H9 (cell line): ENCODE data around the gene THOP1. TPM values are rescaled to one million over a fixed set of nuclear protein-coding genes. Genes with fewer than 3 reads are reported as not detected.

ENCODE experiments used
- DNase-seq: peaks from one replicate; pipeline ENCODE4 v3.0.0-alpha.2; 2017
- H2AFZ ChIP-seq: one replicate; pipeline ENCODE4 v1.6.1; 2013; ENCODE audit warnings: mild to moderate bottlenecking, low read length, control low read depth, moderate library complexity
- H2AK5ac ChIP-seq: 2 replicates; pipeline ENCODE4 v1.6.1; 2013; ENCODE audit warnings: low read length, control low read depth, mixed read lengths; ENCODE audit not compliant: insufficient read length
- H2BK120ac ChIP-seq: one replicate; pipeline ENCODE4 v1.6.1; 2013; ENCODE audit warnings: low read depth, mild to moderate bottlenecking, low read length, control low read depth, inconsistent platforms; ENCODE audit not compliant: poor library complexity, severe bottlenecking
- H2BK12ac ChIP-seq: 2 replicates; pipeline ENCODE4 v1.6.1; 2013; ENCODE audit warnings: low read length, control low read depth, mixed read lengths, low read depth; ENCODE audit not compliant: insufficient read length
- H2BK15ac ChIP-seq: 2 replicates; pipeline ENCODE4 v1.6.1; 2013; ENCODE audit warnings: low read depth, low read length, control low read depth
- H2BK20ac ChIP-seq: one replicate; pipeline ENCODE4 v1.6.1; 2013; ENCODE audit warnings: low read depth, mild to moderate bottlenecking, low read length, control low read depth, inconsistent platforms; ENCODE audit not compliant: poor library complexity, severe bottlenecking
- H2BK5ac ChIP-seq: 2 replicates; pipeline ENCODE4 v1.6.1; 2013; ENCODE audit warnings: low read length, control low read depth, mixed read lengths; ENCODE audit not compliant: insufficient read length
- H3K14ac ChIP-seq: 2 replicates; pipeline ENCODE4 v1.6.1; 2013; ENCODE audit warnings: low read length, control low read depth; ENCODE audit not compliant: insufficient read depth
- H3K18ac ChIP-seq: 2 replicates; pipeline ENCODE4 v1.6.1; 2013; ENCODE audit warnings: low read depth, mild to moderate bottlenecking, mixed read lengths, low read length, control low read depth; ENCODE audit not compliant: insufficient read length
- H3K23ac ChIP-seq: 2 replicates; pipeline ENCODE4 v1.6.1; 2013; ENCODE audit warnings: low read length, control low read depth, mixed read lengths, low read depth; ENCODE audit not compliant: insufficient read length
- H3K23me2 ChIP-seq: 2 replicates; pipeline ENCODE4 v1.6.1; 2013; ENCODE audit warnings: low read depth, mild to moderate bottlenecking, mixed read lengths, low read length, control low read depth; ENCODE audit not compliant: insufficient read length, poor library complexity, severe bottlenecking
- H3K27ac ChIP-seq: 2 replicates; pipeline ENCODE4 v1.5.1; 2013; ENCODE audit warnings: low read length, control low read depth, mixed read lengths, low read depth; ENCODE audit not compliant: insufficient read length
- H3K27me3 ChIP-seq: 2 replicates; pipeline ENCODE4 v1.6.1; 2013; ENCODE audit warnings: low read length, control low read depth, inconsistent platforms; ENCODE audit not compliant: insufficient read depth
- H3K4ac ChIP-seq: 2 replicates; pipeline ENCODE4 v1.6.1; 2013; ENCODE audit warnings: low read depth, mild to moderate bottlenecking, control low read depth, inconsistent platforms, low read length, moderate library complexity
- H3K4me1 ChIP-seq: 2 replicates; pipeline ENCODE4 v1.6.1; 2013; ENCODE audit warnings: low read length, control low read depth, inconsistent platforms; ENCODE audit not compliant: insufficient read depth
- H3K4me2 ChIP-seq: 2 replicates; pipeline ENCODE4 v1.6.1; 2013; ENCODE audit warnings: low read length, control low read depth, mixed read lengths; ENCODE audit not compliant: insufficient read length, insufficient read depth
- H3K56ac ChIP-seq: 2 replicates; pipeline ENCODE4 v1.6.1; 2013; ENCODE audit warnings: low read depth, mild to moderate bottlenecking, mixed read lengths, low read length, control low read depth; ENCODE audit not compliant: insufficient read length
- H3K79me1 ChIP-seq: 2 replicates; pipeline ENCODE4 v1.6.1; 2013; ENCODE audit warnings: low read depth, mild to moderate bottlenecking, moderate library complexity, low read length, control low read depth, inconsistent platforms; ENCODE audit not compliant: insufficient read depth, poor library complexity, severe bottlenecking
- H3K79me2 ChIP-seq: 2 replicates; pipeline ENCODE4 v1.6.1; 2013; ENCODE audit warnings: low read length, control low read depth, inconsistent platforms; ENCODE audit not compliant: insufficient read depth
- H3K9ac ChIP-seq: 2 replicates; pipeline ENCODE4 v1.6.1; 2013; ENCODE audit warnings: low read length, control low read depth, mixed read lengths; ENCODE audit not compliant: insufficient read length; ENCODE audit errors: extremely low read depth
- H3K9me3 ChIP-seq: one replicate; pipeline ENCODE4 v1.6.1; 2013; ENCODE audit warnings: low read depth, low read length, inconsistent platforms; ENCODE audit not compliant: control insufficient read depth
- H3T11ph ChIP-seq: one replicate; pipeline ENCODE4 v1.6.1; 2013; ENCODE audit warnings: mild to moderate bottlenecking, low read length, control low read depth, inconsistent platforms
- H4K20me1 ChIP-seq: one replicate; pipeline ENCODE4 v1.6.1; 2013; ENCODE audit not compliant: control insufficient read depth, insufficient read length, insufficient read depth
- H4K5ac ChIP-seq: 2 replicates; pipeline ENCODE4 v1.6.1; 2013; ENCODE audit warnings: low read depth, mild to moderate bottlenecking, mixed read lengths, low read length, control low read depth; ENCODE audit not compliant: insufficient read length
- H4K8ac ChIP-seq: replicated peaks from 2 replicates; pipeline ENCODE4 v1.6.1; 2013; ENCODE audit warnings: low read length, control low read depth, mixed read lengths, low read depth; ENCODE audit not compliant: insufficient read length
- H4K91ac ChIP-seq: 2 replicates; pipeline ENCODE4 v1.6.1; 2013; ENCODE audit warnings: low read depth, mild to moderate bottlenecking, moderate library complexity, mixed read lengths, low read length, control low read depth; ENCODE audit not compliant: insufficient read length
- H3K27ac Mint-ChIP-seq, 3 experiments: 2 replicates in 2 of 3; 3 replicates in 1 of 3; pipeline ENCODE4 v1.8.0; 2020 to 2021; ENCODE audit warnings: mixed read lengths in 3 of 3, mild to moderate bottlenecking in 1 of 3, moderate library complexity in 1 of 3
- H3K27me3 Mint-ChIP-seq: 2 replicates; pipeline ENCODE4 v1.8.0; 2021; ENCODE audit warnings: low read depth, mild to moderate bottlenecking, moderate library complexity, mixed read lengths
- H3K36me3 Mint-ChIP-seq, 3 experiments: 2 replicates in 2 of 3; 3 replicates in 1 of 3; pipeline ENCODE4 v1.8.0; 2020 to 2021; ENCODE audit warnings: low read depth in 3 of 3, mixed read lengths in 3 of 3; ENCODE audit not compliant: insufficient read depth in 1 of 3
- H3K4me1 Mint-ChIP-seq, 2 experiments: 2 replicates each; pipeline ENCODE4 v1.8.0; 2020; ENCODE audit warnings: mixed read lengths in 2 of 2
- H3K4me3 Mint-ChIP-seq, 2 experiments: 2 replicates in 1 of 2; 3 replicates in 1 of 2; pipeline ENCODE4 v1.8.0; 2020 to 2021; ENCODE audit warnings: mild to moderate bottlenecking in 2 of 2, mixed read lengths in 2 of 2, moderate library complexity in 1 of 2
- H3K9me3 Mint-ChIP-seq, 2 experiments: 2 replicates in 1 of 2; 3 replicates in 1 of 2; pipeline ENCODE4 v1.8.0; 2020; ENCODE audit warnings: mild to moderate bottlenecking in 2 of 2, mixed read lengths in 2 of 2, moderate library complexity in 1 of 2
- WGBS: extraction: QIAGEN DNeasy Blood & Tissue Kit; methylation state at CpG from one replicate; pipeline ENCODE4 v1.1.7; 2013; ENCODE audit warnings: missing lambda C conversion rate, low lambda C conversion rate, mixed read lengths; ENCODE audit not compliant: insufficient read length; ENCODE audit errors: extremely low coverage; 5-methylcytosine and 5-hydroxymethylcytosine counted together
- total RNA-seq: library from RNA; stranded (reverse); gene quantifications from 2 replicates; pipeline ENCODE4 v1.2.1, GENCODE V29; 2021
- TF ChIP-seq, protein P1 (sequence below): fragments of 200-600 bp; sonication (generic); conservative IDR thresholded peaks from 3 replicates; pipeline ENCODE4 v1.8.0; 2021; ENCODE audit warnings: antibody characterized with exemption, mild to moderate bottlenecking

THOP1 gene
- total RNA-seq, 1 experiment from 2014 or later = 150 TPM

DNA sequence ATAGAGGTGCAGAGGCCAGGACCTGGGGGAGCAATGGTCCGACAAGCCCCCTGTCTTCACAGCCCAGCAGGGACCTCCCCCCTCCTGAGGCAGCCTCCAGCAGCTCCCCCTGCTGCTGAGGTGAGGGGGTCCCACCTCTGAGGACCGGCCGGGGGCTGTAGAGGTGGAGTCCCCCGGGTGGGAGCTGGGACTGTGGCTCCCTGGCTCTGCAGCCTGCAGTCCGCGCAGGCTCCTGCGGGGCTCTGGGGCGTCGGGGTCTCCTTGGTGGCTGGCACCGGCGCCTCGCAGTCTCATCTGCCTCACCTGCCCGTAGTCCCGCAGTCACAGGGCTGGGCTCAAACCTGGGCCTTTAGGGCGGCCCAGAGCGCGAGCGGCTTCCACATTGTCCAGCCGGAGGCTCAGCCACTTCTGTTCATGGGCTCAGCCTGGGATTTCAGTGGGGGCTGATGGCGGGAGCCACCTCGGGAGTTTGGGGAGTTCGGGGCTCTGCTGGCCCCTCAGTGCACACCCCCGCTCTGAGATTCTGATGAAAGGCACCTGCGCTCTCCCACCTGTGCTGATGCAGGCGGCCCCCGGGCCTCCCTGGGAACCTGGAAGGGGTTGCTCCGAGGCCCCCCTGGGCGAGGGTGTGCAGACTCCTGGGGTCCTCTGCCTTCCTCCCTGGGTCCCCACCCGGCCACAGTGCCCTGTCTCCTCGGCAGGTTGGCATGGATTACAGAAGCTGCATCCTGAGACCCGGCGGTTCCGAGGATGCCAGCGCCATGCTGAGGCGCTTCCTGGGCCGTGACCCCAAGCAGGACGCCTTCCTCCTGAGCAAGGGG is 27.3 kb downstream of the THOP1 start:
- WGBS = no CpG with 5 or more reads among the region's 37 CpGs
- no peak overlapping the region for H3K4me2 ChIP-seq
- H3K56ac ChIP-seq = no peak overlapping the region
- H3K9ac ChIP-seq = no peak overlapping the region
- no peak overlapping the region for H3K14ac ChIP-seq
- no peak overlapping the region for H3K23ac ChIP-seq
- no peak overlapping the region for H4K5ac ChIP-seq
- H2BK120ac ChIP-seq = no peak overlapping the region
- no peak overlapping the region for H4K8ac ChIP-seq
- H3K4me1 ChIP-seq = no peaks in the 10 kb centered on the region
- peaks cover 1% of the 10 kb centered on the region for H3K27me3 Mint-ChIP-seq
- H3T11ph ChIP-seq = no peak overlapping the region
- H3K9me3 Mint-ChIP-seq = peaks cover 0 to 2% of the 10 kb centered on the region in 2 experiments; a peak in 3 of 5 replicates
- H3K27ac ChIP-seq = no peak overlapping the region
- no peak overlapping the region for H2BK20ac ChIP-seq
- H2AFZ ChIP-seq = no peak overlapping the region
- no peaks in the 10 kb centered on the region for H3K23me2 ChIP-seq
- no peaks in the 10 kb centered on the region for H3K9me3 ChIP-seq
- H3K18ac ChIP-seq = no peak overlapping the region
- H3K79me1 ChIP-seq = no peaks in the 10 kb centered on the region
- H2BK12ac ChIP-seq = no peak overlapping the region
- peaks cover 17 to 43% (median 28%) of the 10 kb centered on the region in 3 experiments for H3K36me3 Mint-ChIP-seq
- H3K4ac ChIP-seq = no peak overlapping the region
- H3K4me1 Mint-ChIP-seq = no peaks in the 10 kb centered on the region
- no peak overlapping the region for H2BK15ac ChIP-seq
- no peaks in the 10 kb centered on the region for H3K27me3 ChIP-seq
- no peak overlapping the region for H4K91ac ChIP-seq
- H4K20me1 ChIP-seq = no peaks in the 10 kb centered on the region
- DNase-seq = no peak
- no peak overlapping the region for H3K4me3 Mint-ChIP-seq
- H2AK5ac ChIP-seq = no peak overlapping the region
- no peak overlapping the region for H3K27ac Mint-ChIP-seq
- TF ChIP-seq, protein P1, sequence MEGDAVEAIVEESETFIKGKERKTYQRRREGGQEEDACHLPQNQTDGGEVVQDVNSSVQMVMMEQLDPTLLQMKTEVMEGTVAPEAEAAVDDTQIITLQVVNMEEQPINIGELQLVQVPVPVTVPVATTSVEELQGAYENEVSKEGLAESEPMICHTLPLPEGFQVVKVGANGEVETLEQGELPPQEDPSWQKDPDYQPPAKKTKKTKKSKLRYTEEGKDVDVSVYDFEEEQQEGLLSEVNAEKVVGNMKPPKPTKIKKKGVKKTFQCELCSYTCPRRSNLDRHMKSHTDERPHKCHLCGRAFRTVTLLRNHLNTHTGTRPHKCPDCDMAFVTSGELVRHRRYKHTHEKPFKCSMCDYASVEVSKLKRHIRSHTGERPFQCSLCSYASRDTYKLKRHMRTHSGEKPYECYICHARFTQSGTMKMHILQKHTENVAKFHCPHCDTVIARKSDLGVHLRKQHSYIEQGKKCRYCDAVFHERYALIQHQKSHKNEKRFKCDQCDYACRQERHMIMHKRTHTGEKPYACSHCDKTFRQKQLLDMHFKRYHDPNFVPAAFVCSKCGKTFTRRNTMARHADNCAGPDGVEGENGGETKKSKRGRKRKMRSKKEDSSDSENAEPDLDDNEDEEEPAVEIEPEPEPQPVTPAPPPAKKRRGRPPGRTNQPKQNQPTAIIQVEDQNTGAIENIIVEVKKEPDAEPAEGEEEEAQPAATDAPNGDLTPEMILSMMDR = no peak
- H2BK5ac ChIP-seq = no peak overlapping the region
- no peaks in the 10 kb centered on the region for H3K79me2 ChIP-seq
